NK-92 treated with Interleukin-12 subunit alpha and Interleukin-12 subunit beta, amount 100 ng/mL, for 24 hours (cell line): ENCODE results near the gene NTF3.

Source experiments
- DNase-seq: peaks from one replicate; lab custom pipeline; 2025; lab: John Stamatoyannopoulos, UW

The NTF3 gene

DNA sequence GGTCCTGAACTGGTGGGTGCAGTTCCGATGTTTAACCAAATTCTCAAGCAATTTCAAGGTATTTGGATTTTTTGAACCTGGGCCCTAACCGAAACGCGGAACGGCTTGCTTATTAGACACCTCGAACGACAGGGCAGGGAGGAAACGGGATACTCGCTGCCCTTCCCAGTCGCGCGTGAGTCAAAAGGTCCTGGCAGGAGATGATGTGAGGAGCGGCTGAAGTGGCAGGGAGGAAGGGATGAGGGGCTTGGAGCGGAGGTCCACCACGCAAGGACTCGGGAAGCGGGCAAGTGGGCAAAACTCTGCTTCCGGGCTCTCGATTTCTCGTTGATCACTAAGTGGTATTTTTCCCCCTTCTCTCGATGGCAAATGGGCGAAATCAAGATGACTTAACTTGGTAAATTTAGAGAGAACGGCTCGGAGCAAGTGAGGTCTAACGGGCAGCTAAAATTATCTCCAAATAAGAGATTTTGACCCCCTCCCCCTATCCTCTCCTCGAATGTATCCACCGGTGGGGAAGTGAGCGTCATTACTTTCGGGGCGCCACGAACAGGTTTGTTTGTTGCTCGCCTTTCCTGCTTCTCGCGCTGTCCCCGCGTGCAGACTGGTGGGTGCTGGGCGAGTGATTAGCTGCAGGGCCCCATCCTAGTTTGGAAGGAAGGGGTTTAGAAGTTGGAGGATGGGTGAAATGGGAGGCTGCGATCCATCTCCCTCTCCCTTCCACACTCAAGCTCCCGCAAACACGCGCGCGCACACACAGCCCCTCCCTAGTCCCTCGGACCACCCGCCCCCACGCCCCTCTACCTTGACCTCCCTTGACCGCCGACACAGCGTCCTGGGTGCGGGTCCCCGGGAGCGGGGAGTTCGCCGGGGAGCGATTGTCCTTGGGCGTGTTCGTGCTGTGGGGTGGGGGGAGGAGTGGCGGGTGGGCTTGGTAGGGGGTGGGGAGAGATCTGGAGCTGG, 986 bp upstream of the NTF3 start:
- no peak for DNase-seq

DNA sequence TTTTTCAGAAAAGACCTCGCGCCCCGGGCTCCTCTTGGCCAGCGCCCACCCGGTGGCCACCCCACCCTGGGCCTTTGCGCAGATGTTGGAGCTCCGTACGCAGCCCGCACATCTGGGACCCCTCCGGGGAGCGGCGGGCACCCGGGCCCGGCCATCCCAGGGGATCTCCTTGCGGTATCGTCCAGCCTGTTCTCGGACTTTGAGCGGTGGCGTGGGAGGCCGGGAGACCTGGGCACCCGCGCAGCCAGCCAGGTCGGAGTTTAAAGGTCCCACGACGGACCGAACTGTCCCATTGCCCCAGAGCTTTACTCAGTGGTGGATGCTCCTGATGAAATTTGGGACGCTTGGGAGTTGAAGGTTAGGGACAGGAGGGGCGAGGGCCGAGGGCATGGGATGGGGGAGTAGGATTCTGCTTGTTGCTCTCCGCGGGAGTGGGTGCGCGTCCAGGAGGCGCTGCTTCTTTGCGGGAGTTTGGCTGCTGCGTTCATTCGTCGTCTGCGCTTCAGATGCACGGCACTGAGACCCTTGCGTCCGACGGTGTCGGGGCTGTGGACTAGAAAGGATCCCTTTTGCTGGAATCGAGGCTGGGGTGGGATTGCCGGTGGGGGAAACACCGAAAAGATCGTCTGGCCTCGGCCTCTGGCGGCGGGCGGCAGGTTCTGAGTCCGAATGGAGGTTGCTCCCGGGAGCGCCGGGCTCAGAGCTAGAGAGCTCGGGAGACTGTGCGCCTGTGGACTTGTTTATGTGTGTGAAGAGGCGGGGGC, 1.4 kb downstream of the NTF3 start:
- DNase-seq, result no peak

DNA sequence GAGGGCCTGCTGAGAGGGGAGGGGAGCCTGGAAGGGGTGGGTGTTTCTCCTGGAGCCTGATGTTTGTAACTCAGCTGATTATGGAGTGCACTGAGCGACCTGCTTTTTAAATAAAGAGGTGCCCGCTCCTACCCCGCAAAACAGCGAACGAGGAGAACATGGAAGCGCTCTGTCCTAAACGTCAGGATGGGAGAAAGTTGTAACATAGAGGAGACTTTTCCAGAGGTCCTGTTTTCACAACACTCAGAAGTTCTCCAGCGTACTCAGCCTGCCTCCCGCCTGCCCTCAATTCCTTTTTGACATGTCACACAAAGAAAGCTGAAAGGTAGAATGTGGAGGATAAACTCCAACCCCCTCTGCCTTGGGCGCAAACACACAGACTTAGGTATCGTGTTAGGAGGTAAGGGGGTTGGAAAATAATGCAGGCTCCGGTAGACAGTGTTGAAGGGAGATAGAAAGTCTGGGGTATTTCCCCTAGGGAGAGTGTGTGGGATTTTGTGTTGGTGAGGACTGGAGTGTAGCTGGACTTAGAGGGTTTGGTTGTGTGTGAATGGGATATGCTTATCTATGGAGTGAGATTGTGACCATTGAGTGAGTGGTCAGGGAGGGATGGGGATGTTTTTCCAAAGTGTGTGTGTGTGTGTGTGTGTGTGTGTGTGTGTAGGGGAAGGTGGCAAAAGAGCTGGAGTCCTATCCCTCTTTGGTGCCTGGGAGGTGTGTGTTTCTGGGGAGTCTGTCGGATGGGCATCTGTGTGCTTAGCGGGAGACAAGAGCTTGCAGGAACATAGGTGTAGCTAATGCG, 2.1 kb downstream of the NTF3 start:
- no peak for DNase-seq

DNA sequence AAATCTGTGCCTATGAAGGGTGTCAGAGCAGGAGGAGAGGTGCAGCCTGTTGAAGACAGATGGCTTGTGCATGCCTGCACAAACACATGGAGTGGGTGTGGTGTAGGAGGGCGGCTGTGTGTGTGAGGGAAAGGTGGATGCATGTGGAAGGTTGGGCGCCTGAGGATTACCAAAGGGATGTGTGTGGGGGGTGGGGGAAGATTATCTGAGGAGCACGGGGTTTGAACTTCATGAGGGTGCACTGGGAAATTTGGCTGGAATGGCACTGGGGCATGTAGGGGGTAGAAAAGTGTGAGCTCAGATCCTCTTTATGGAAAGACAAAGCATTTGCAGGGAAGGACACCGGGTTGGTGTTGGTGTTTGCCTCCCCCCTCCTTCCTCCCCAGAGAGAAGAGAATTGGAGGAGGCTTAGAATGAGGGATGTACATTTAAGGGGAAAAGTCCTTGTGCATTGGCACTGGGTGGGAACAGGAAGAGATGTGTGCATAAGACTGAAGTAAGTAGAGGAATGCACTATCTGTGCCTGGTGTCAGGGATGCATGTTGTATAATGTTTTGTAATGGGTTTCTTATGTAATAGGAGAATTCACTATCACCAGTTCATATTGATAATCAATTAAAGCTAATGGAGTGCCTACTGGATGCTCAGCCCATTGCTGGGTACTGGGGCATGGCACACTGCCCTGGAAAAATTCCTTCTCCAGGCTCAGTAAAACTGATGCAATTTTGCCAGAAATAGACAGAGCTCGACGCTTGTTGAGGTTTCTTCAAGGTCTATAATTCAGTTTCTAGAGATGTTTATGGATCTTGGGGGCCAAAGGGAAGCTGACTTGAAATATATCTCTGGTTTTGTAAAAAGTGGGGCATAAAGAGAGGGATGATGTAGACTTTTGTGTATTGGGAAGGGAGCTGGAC, 3.0 kb downstream of the NTF3 start:
- no peak for DNase-seq

DNA sequence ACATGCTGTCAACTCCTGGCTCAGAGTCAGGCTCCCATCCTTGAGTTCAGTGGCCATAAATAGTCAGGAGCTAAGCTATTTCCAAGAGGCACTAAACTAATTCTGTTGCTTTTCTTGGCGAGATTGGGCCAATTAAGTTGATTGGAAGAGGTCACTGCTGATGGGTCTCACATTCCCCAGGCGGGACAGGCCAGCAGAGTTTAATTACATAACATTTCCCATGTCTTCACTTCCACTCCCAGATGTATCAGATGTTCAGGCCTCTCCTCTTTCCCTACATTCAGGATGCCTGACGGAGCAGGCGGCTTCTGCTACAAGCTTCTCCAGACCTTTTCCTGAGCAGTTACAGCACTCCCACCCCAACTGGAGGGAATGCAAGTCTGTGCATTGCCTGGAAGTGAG, 5.3 kb downstream of the NTF3 start:
- no peak for DNase-seq

DNA sequence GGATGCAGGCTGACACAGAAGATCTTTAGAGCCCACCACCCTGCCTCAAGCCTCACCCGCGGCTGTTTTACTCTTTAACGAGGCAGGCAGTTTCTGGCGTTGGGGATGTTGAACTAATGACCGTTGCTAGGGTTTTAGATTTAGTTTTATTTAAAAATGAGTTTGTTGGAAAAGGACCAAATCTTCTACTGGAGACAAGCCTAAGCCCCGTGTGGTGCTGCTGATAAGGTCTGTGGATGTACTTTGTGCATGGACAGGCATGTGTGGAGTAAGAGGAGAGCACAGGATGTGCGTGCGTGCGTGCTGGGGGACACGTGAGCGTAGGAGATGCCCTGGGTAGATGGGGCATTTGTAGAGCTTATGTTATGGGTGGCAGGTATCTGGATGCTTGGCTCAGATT, 5.7 kb downstream of the NTF3 start:
- no peak for DNase-seq

DNA sequence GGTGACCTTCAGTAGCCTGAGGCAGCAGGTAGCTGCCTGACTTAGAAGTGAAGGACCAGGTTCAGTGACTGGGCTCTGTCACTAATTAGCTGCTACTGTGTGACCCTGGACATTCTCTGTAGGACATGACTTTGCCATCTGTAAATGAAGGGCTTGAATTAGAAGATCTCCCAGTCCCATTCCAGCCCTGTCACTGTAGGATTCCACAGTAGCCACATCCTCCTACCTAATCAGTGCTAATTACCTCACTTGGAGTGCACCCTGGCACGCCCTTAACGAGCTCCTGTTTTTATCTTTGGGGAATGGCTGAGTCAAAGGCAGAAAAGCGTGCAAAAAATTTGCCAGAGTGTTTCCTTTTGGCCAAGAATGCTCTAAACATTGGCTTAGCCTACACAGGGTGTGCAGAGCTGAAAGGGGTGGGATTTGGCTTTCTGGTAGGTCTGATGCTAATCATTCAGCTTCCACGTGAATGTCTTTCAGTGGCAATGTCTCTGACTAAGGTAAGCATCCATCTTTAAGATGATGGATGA, 6.8 kb downstream of the NTF3 start:
- DNase-seq, result no peak

DNA sequence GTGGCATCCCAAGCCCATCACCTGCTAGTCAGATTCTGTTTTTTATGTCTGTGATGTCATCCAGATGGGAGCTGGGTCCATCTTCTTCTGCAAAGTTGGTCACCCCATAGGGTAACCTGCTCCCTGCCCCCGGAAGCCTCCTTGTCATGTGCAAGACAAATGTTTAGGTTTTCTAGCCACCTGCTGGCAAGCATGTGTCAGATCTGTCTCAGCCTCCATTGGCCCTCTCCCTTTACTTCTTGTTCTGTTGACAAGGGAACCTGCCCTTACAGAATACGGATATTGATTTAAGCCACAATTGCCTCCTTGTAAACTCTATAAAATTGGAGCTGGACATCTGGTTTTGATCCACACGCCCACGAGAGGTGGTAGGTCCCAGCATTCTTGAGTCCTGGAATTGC, 7.5 kb downstream of the NTF3 start:
- DNase-seq, result no peak

DNA sequence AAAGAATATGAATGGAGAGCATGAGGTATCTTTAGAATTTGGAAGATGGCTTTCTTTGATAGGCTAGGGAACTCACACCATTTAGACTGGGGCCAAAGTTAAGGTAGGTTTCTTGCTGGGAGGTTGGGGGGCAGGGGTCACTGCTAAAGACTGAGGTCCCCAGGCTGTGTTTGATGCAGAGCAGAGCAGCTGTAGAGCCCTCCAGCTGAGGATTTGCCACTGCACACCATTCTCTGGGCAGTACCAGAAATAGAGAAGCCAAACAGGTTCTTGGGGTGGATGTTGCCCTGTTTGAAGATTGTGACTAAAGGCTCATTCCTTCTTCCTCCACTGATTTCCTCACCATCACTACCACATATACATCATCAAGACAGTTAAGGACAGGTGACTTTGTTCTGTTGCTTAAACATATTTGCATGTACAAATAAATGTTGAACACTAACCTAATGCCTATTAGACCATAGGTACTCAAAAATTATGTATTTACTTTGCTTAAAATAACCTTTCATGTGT, 7.9 kb downstream of the NTF3 start:
- no peak for DNase-seq

DNA sequence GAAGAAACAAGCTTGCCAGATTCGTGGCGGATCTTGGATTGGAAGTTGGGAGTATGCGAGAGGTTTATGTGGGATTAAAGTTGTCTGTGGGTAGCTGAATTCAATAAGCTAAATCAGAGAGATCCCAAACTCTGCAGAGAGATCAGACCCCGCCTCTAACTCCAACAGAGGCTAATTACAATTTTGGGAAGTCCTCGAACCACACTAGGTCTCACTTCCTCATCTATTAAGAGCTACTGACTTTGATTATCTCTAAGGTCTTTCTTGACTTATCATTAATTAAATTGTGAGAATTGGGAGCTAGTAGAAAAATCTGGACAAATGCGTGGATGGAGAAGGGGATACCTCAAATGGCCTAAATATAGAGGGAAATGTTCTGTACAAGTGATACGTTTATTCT, 9.1 kb downstream of the NTF3 start:
- DNase-seq, result no peak

DNA sequence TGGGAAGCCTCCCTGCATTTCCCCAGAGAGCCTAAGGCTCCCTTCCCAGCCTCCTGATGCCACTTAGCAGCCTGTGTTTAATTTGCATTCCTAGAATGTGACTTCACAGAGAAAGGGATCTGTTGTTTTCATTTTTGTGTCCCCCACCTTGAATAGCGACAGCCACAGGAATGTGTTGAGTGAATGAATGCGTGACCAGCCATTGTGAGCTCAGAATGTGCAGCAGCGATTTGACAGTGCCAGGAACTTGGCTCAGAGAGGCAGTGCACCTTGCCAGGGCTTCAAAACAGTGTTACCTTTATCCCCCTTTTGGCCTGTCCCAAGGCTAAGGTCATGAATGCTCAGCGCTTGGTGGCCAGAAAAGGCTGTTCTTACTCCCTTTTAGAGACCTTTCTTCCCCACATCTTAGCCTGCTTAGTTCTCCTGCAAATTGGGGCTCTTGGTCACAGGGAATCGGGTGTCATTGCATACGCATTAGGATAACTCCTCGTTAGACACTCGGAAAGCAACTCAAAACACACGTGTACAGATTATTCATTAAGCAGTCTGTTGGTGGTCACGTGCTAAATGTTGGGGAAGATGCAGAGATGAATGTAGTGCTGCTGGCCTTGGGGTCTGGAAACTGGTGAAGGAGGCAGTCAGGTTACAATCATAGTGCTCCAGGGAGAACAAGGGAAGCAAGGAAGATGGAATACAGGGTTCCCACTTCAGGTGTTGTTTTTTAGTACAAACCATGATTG, 9.8 kb downstream of the NTF3 start:
- no peak for DNase-seq

DNA sequence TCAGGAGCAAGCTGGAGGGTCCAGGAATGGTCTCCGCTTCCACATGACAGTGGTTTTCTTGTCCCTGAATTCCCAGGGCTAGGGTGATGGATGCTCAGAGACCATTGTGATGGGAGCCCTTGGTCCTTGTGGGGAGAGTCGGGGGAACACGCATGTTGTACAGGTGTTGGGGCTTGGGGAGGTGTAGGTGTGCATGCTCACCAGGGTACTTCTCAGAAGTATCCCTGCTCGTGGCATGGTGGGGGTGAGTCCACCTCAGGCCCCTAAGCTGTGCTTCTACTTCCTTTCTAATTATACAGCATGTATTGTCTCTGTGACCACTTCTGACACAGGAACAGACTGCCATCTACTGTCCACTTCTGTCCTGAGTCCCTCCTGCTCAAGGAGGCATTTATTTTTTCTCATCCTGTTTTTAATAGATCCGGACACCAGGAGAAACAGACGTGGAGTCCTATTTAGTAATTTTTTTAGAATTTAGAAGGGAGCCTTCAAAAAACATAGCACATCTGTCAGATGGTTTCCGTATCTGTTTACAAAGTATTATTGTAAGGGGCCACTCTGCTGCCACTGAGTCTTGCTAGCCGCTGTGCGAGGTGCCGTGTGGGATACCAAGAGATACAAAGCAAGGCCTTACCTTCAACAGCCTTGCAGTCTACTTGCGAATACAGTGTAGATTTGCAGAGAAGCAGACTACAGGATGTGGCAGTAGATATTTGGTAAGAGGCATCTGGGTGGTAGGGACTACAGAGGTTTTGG, 10.5 kb downstream of the NTF3 start:
- DNase-seq, result no peak

DNA sequence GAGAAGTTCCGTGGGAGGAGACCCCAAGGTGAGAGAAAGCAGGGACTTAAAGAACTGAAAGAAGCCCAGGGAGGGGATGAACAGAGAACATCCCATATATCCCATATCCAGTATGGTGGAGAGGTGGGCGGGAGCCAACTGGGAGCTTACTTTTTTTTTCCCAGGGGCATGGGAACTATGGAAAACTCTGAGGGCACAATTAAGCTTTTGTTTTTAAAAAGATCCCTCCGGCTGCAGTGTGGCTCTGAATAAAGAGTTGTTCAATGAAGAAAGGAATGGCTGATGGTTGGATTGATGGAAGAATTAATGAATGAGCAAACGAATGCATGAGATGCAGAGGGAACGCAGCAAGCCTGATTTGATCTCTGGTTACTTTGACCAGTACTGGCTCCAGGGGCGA, 12.6 kb downstream of the NTF3 start:
- DNase-seq, result no peak

DNA sequence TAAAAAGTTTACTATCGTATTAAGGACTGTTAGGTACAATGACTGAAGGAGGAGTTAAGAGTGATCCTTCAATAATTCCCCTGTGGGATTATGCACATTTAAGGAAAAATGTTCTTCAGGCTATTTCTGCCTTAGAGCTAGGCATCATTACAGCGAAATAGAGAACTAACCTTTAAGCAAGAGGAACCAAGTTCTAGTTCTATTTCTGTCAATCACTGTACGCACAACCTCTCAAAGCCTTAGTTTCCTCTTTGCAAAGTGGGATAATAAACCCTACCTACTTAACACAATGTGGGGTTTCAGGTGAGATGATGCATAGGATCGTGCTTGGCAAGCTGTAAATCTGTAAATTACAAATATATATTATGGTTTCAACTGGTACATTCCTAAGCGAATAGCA, 15.4 kb downstream of the NTF3 start:
- DNase-seq, result no peak

DNA sequence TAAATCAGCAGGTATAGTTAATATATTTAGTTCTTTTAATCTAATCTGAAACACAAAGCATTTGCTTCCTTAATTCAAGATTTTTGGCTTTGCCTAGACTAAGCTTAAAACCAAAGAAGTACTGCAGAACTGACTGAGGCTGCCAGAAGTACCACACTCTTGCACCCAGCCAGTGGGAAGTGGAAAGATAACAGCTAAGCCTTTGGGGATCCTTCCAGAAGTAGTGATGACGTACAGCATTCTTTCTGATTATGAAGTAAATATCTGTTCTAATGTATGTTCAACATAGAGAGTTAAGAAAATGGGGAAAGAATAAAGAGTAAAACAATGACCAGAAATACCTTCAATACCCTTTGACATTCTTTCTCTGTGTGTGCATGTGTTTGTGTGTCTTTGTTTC, 19.3 kb downstream of the NTF3 start:
- no peak for DNase-seq

DNA sequence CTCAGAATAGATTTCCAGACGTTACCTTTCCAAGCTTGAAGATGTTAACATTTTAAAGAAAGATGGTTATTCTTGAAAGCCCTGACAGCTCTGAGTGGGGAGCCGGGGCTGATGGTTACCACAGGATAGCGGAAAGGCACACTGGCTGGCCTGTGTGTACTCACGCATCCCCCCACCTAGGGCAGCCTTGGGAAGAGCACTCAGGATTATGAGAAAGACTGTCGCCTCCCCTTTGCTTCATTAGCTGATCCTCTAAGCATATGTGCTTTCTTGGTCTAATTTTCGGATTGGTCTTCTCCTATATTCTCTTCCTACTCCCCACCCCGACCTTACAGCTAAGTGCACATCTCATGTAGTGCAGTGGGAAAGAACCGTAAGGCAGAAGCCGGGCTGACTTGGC, 20.7 kb downstream of the NTF3 start:
- no peak for DNase-seq

DNA sequence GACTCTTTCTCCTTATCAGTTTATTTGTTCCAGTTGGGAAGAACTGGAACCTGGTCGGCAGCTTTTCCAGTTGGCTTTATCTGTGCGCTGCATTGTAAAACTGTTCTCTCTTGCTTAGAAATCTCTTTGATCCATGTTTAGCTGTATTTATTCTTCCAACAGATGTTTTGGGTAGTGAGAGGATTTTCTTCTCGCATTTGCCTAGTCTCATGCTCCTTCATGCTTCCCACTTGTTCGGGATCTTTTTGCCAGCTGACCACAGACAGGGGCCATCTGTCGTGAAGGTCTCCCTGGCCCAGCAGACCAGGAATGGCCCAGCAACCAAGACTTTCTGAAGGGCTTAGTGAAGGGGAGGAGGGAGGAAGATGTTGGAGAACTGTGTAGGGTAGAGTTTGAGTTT, 21.6 kb downstream of the NTF3 start:
- no peak for DNase-seq

DNA sequence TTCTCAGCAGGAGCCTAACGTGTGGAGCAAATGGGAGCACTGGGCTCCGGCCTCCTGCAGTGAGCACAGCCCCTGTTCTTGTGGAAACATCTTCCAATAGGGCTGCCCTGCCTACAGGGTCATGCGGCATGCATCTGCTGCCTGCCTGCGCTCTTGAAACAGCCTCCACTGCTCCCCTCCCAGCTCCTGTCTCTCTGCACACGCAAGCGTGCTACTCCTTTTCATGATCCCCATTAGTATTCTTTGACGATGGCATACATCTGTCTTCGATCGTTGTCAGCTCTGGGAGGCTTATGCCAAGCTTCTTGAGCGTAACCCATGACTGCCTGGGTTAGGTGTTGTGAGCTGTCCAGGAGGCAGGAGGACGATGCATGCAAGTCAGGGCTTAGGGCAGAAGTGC, 23.1 kb downstream of the NTF3 start:
- DNase-seq, result no peak

DNA sequence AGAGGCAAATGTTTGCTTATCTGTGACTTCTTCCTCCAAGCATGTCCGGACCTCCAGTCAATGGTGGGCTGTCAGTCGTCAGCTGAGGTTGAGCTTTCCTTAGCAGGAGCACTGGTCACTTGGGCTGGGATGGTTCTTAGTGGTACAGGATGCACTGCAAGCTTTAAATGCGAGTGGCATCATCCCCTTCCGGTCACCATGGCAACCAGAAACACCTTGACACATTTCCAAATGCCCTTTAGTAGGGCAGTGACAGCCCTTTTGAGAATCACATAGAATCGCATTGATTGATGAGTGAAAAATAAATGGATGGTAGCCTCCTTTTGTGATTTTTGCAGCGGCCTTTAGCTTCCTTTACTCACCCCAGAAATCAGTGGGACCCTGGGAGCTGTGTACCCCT, 24.1 kb downstream of the NTF3 start:
- DNase-seq, result no peak

DNA sequence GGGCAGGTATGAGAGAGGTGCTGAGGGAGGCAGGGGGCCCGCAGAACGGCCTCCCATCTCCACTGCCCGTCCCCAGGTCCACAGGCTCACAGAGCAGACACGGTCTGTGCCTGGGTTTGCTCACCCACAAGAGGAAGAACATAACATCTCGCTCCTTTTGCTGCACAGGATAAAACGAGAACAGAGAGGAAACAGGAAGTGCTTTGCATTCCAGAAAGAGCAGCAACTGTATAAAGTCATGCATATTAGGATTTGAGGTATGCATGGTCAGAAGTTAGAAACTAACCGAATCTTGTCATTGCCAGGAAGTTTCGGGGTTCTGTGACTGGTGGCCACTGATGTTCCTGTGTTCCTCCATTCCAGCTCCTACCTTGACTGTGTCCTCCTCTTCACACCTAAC, 25.0 kb downstream of the NTF3 start:
- no peak for DNase-seq
